A673 (cell line): ENCODE measurements around the gene SLC66A2.

Experiments
- EZH2 ChIP-seq: fragments of 200-600 bp; sonication (generic); IDR thresholded peaks from 2 replicates; pipeline ENCODE4 v1.6.1; 2017; ENCODE audit warnings: borderline replicate concordance, low read depth, mild to moderate bottlenecking, mixed read lengths, antibody characterized with exemption, low read length; ENCODE audit not compliant: poor library complexity, severe bottlenecking
- TF ChIP-seq, protein P1 (sequence below): fragments of 300-800, 200-600 bp; sonication (generic); conservative IDR thresholded peaks from 2 replicates; pipeline ENCODE4 v1.5.1; 2017; ENCODE audit warnings: low read depth, mild to moderate bottlenecking, antibody characterized with exemption, low read length, moderate library complexity, mixed read lengths

DNA sequence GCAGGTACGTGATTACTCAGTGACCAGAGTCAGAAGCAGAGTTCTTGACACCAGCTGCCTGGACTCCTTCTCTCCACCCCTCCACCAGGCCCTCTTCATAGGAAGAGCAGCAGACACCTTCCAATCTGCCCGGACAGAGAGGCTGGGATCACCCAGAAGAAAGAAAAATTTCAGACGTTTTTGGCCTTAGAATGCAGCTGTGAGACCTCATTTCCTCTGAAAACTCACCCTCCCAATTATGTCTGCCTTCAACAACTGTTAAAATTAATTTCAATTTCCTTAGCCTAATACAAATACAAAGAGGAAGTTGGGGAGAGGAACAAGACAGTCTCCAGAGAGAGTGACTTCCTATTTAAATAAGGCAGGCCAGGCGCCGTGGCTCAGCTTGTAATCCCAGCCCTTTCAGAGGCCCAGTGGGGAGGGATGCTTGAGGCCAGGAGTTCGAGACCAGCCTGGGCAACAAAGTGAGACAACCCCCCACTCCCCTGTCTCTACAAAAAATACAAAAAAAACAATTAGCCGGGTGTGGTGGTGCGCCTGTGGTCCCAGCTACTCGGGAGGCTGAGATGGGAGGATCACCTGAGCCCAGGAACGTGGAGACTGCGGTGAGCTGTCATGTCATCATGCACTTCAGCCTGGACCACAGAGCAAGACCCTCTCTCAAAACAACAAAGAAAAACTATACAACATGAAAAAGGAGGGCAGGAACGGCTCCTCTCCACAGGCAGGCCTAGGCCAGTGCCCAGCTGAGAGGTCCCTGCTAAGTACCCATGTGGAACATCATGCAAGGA is 1.6 kb downstream of the SLC66A2 start:
- TF ChIP-seq, protein P1, sequence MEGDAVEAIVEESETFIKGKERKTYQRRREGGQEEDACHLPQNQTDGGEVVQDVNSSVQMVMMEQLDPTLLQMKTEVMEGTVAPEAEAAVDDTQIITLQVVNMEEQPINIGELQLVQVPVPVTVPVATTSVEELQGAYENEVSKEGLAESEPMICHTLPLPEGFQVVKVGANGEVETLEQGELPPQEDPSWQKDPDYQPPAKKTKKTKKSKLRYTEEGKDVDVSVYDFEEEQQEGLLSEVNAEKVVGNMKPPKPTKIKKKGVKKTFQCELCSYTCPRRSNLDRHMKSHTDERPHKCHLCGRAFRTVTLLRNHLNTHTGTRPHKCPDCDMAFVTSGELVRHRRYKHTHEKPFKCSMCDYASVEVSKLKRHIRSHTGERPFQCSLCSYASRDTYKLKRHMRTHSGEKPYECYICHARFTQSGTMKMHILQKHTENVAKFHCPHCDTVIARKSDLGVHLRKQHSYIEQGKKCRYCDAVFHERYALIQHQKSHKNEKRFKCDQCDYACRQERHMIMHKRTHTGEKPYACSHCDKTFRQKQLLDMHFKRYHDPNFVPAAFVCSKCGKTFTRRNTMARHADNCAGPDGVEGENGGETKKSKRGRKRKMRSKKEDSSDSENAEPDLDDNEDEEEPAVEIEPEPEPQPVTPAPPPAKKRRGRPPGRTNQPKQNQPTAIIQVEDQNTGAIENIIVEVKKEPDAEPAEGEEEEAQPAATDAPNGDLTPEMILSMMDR: no peak
- no peak for TF ChIP-seq EZH2
